Measurements from ENCODE around the gene TCTN1. TPM values are rescaled to one million over a fixed set of nuclear protein-coding genes. Genes with fewer than 3 reads are reported as not detected.
A peak's percentile ranks its signal among the peaks of the same experiment; 100 is the strongest.

The TCTN1 gene
- total RNA-seq, 2 experiments from 2014 or later: 5.0 to 5.5 TPM

DNA sequence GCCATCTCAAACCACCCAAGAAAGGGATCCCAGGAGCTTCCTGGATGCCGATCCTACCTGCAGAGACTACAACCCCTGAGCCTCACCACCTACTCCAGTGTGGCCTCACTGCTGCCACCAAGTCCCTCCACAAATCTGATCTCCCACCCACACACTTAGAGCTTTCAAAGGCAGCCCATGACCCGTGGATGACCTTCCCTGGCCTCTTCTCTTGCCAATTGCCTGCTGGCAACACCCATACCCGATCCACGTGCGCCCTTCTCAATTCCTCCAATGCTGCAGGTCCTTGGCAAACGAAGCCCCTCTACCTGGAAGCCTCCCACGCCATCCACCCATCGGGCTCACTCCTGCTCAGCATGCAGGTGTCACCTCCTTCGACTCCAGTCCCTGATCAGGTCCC, 44.3 kb downstream of the TCTN1 start:
- no peak for ATAC-seq (ENCODE audit: poor library complexity)
- DNase-seq: no peak
- Mint-ChIP-seq H3K27ac (no peak overlapping the region), H3K4me1 (ENCODE audit: low read depth) (peaks cover 11% of the 10 kb centered on the region), H3K36me3 (ENCODE audit: low read depth) (peaks cover 41% of the 10 kb centered on the region), H3K9me3 (no peaks in the 10 kb centered on the region), H3K27me3 (no peaks in the 10 kb centered on the region), H3K4me3 (no peak overlapping the region)
- Histone ChIP-seq H3K36me3 (ENCODE audit: insufficient read depth, low read length) (peaks cover 5% of the 10 kb centered on the region), H3K27me3 (ENCODE audit: control insufficient read depth in 1 of 2, insufficient read depth in 2 of 2, low read length in 2 of 2) (no peaks in the 10 kb centered on the region), H3K4me3 (ENCODE audit: low read length) (no peak overlapping the region), H3K27ac (ENCODE audit: low read depth in 1 of 2, low read length in 2 of 2) (no peak overlapping the region), H3K9me3 (ENCODE audit: control insufficient read depth in 1 of 2, insufficient read depth in 1 of 2, low read length in 2 of 2) (no peaks in the 10 kb centered on the region), H3K4me1 (ENCODE audit: insufficient read depth, low read length) (peaks cover 14% of the 10 kb centered on the region)
- CTCF ChIA-PET: no interaction called here
- intact Hi-C loops (cut with DNase I, micrococcal nuclease): no loop called here
- POLR2A ChIA-PET: no interaction called here
- TF ChIP-seq, protein P1, sequence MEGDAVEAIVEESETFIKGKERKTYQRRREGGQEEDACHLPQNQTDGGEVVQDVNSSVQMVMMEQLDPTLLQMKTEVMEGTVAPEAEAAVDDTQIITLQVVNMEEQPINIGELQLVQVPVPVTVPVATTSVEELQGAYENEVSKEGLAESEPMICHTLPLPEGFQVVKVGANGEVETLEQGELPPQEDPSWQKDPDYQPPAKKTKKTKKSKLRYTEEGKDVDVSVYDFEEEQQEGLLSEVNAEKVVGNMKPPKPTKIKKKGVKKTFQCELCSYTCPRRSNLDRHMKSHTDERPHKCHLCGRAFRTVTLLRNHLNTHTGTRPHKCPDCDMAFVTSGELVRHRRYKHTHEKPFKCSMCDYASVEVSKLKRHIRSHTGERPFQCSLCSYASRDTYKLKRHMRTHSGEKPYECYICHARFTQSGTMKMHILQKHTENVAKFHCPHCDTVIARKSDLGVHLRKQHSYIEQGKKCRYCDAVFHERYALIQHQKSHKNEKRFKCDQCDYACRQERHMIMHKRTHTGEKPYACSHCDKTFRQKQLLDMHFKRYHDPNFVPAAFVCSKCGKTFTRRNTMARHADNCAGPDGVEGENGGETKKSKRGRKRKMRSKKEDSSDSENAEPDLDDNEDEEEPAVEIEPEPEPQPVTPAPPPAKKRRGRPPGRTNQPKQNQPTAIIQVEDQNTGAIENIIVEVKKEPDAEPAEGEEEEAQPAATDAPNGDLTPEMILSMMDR (IDR thresholded peaks at IDR 0.05): no peak

DNA sequence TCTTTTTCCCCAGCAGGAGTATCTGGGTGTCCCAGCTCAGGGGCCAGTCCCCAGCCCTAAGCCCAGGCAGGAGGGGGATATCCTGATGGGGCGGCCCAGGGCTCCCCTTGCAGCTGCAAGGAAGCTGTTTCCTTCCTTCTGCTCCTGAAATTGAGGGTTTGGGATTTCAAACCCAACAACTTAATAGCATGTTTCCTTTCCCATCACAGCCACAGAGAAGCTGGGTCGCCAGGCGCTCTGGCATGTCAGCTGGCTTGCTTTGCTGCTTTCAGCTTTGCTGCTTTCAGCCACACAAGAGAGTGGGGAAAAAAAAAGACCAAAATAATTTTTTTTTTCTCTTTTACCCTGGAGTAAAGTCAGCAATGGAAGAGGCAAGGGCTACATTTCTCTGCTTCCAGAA, 44.9 kb downstream of the TCTN1 start:
- Mint-ChIP-seq H3K4me1 (ENCODE audit: low read depth) (peaks cover 11% of the 10 kb centered on the region), H3K27ac (no peak overlapping the region), H3K27me3 (no peaks in the 10 kb centered on the region), H3K4me3 (no peak overlapping the region), H3K36me3 (ENCODE audit: low read depth) (peaks cover 43% of the 10 kb centered on the region), H3K9me3 (no peaks in the 10 kb centered on the region)
- Histone ChIP-seq H3K27me3 (ENCODE audit: control insufficient read depth in 1 of 2, insufficient read depth in 2 of 2, low read length in 2 of 2) (no peaks in the 10 kb centered on the region), H3K4me1 (ENCODE audit: insufficient read depth, low read length) (peaks cover 14% of the 10 kb centered on the region), H3K27ac (ENCODE audit: low read depth in 1 of 2, low read length in 2 of 2) (no peak overlapping the region), H3K9me3 (ENCODE audit: control insufficient read depth in 1 of 2, insufficient read depth in 1 of 2, low read length in 2 of 2) (no peaks in the 10 kb centered on the region), H3K36me3 (ENCODE audit: insufficient read depth, low read length) (peaks cover 5% of the 10 kb centered on the region), H3K4me3 (ENCODE audit: low read length) (no peak overlapping the region)
- intact Hi-C loops (cut with DNase I, micrococcal nuclease): no loop called here
- ATAC-seq (ENCODE audit: poor library complexity): no peak
- TF ChIP-seq, protein P1 (IDR thresholded peaks at IDR 0.05): no peak
- POLR2A ChIA-PET: no interaction called here
- DNase-seq: no peak
- CTCF ChIA-PET: no interaction called here

DNA sequence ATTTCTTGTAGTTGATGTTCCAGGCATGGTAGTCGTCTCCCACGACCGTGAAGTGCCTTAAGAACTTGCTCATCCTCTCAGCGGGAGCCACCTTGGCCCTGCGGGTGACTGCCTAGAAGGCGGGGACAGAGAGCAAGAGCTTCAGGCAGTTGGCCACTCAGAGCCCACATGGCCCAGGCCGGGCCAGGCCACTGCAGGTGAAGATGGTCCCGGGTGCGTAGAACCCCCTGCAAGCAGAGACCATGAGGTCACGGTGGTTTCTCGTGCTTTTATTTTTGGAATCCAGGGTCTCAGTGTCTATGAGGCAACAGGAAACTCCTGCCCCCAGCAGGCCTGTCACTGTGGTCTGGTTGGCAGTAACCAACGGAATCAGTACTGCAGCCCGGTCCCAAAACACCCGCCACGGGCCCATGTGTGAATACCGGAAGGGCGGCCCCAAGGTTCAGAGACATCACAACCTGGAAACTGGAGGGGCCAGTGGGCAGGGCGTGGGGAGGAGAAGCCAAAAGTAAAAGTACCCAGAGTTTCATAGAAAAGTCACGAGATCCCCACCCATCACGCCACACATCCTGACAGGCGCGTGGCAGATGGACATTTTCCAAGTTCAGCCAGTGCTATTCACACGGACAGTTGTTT, 47.5 kb downstream of the TCTN1 start:
- DNase-seq (peak in 8 of 14 experiments; percentile 4 to 69 (median 29)), ATAC-seq (ENCODE audit: poor library complexity) (peak; percentile 34)
- peaks cover 3% of the 10 kb centered on the region for H3K36me3 ChIP-seq (ENCODE audit: insufficient read depth, low read length)
- peaks cover 15 to 17% of the 10 kb centered on the region in 2 experiments for H3K9me3 ChIP-seq (ENCODE audit: control insufficient read depth in 1 of 2, insufficient read depth in 1 of 2, low read length in 2 of 2)
- peak overlapping the region in 1 of 2 donors; percentile 14 for H3K27ac ChIP-seq (ENCODE audit: low read depth in 1 of 2, low read length in 2 of 2)
- Mint-ChIP-seq H3K4me3 (no peak overlapping the region), H3K9me3 (peaks cover 3% of the 10 kb centered on the region), H3K4me1 (ENCODE audit: low read depth) (peaks cover 11% of the 10 kb centered on the region), H3K27me3 (no peaks in the 10 kb centered on the region), H3K36me3 (ENCODE audit: low read depth) (peaks cover 56% of the 10 kb centered on the region), H3K27ac (peak overlapping the region; percentile 69)
- peak overlapping the region; percentile 7 for H3K4me3 ChIP-seq (ENCODE audit: low read length)
- ChIA-PET CTCF (no interaction called here), POLR2A (no interaction called here)
- intact Hi-C loops (cut with DNase I, micrococcal nuclease): no loop called here
- TF ChIP-seq, protein P1 (IDR thresholded peaks at IDR 0.05): no peak
- peaks cover 14% of the 10 kb centered on the region for H3K4me1 ChIP-seq (ENCODE audit: insufficient read depth, low read length)
- no peaks in the 10 kb centered on the region for H3K27me3 ChIP-seq (ENCODE audit: control insufficient read depth in 1 of 2, insufficient read depth in 2 of 2, low read length in 2 of 2)
